ENCODE measurements around the gene PGAM1.
A peak's percentile ranks its signal among the peaks of the same experiment; 100 is the strongest.
"Not testable (repeated sequence)": the region's sequence is repeated elsewhere in the genome, so short reads cannot be mapped to it uniquely, and the experiment has no call there.

PGAM1 gene

DNA sequence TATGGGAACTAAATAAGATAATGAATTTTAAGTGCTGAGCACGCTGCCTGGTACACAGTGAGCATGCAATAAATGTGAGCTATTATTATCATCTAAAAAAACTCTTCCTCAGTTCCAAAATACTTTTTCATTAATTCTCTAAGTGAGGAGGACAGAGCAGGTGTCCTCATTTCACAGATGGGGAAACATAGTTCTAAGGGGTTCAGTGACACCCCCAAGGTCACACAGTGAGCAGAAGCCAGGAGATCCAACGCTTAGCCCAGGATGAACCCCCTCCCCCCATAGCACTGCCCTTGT is 18.1 kb upstream of the PGAM1 start:
- DNase-seq (ENCODE audit: low spot score) = no peak

- DNase-seq (ENCODE audit: low spot score) = no peak
Observed at GRCh38 chr10:97408496-97408992, 17.4 kb upstream of the PGAM1 start.

DNA sequence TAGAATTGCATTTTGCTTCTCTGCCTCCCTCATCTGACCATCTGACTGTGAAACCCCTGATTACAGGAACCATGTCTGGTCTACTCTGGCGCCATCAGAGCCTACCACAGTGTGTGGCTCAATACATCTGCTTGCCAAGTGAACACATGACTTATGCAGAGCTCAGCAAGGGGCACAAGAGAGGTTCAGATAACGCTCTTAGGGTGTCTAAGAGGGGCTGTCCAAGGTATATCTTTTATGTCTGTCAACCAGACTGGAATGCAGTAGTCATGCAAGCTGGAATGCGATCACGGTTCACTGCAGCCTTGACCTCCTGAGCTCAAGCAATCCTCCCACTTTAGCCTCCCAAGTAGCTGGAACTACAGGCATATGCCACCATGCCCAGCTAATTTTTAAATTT is 14.6 kb upstream of the PGAM1 start:
- no peak for DNase-seq (ENCODE audit: low spot score)

DNA sequence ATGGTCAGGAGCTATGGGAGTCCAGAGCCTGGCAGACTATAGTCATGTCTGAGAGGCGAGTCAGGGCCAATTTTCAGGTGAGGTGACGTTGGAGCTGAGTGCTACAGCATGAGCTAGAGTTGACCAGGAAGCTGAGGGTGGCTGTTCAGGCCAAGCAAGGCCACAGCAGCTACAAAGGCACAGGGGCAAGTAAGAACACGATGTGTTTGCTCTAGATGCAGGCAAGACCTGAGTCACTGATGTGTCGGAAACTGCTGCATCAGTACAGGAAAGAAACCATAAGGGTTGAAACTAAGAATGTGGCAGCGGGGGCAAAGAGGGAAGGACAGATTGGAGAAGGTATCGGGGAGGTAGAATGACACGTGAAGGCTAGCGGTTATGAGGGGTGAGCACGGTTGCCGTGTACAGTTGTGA is 13.1 kb upstream of the PGAM1 start:
- no peak for DNase-seq (ENCODE audit: low spot score)

DNA sequence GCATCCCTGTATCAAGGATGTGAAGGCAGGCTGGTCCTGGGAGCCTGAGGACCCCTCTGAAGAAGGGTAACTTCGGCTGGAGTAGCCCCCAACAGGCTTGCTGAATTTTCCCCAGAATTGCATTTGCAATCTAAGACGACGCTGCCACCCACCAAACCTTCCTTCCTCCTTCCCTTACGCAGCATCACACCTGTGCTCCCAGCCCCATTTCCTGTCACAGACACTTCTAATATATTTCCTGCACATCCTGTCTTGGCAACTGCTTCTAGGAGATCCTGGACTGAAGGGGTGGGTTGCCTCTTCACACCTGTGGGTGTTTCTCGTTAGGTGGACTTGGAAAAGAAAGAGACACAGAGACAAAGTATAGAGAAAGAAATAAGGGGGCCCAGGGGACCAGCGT is 9.4 kb upstream of the PGAM1 start:
- no peak for DNase-seq (ENCODE audit: low spot score)

GRCh38 chr10:97423757-97424098 is 2.3 kb upstream of the PGAM1 start:
- DNase-seq (ENCODE audit: low spot score) = not testable (repeated sequence)

DNA sequence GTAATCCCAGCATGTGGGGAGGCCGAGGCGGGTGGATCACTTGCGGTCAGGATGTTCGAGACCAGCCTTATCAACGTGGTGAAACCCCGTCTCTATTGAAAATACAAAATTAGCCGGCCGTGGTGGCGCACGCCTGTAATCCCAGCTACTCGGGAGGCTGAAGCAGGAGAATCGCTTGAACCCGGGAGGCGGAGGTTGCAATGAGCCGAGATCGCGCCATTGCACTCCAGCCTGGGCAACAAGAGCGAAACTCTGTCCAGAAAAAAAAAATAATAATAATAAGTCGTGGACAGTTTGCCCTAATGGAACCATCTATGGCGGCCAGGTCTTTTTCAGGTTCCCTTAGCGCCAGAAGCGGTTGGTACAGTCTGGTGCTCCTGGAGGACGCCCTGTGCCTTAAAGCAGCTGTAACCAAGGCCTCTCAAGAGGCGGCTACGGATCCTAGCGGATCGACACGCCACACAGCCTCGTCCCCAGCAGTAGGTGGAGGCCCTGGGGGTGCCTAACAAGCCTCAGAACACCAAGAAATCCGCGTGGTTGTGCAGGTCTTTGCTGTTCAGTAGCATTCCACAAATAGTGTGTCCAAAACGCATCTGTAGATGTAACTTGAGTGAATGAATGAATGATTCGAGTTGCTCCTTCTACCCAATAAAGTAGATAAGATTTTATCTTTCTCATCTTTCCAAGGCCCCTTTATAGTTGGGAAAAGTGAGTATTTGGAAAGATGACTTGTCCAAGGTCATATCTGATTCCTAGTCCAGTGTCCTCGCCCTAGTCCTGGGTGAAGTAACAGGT is 982 bp downstream of the PGAM1 start:
- DNase-seq (ENCODE audit: low spot score) = no peak

GRCh38 chr10:97427571-97428179 is 1.7 kb downstream of the PGAM1 start:
- no peak for DNase-seq (ENCODE audit: low spot score)

DNA sequence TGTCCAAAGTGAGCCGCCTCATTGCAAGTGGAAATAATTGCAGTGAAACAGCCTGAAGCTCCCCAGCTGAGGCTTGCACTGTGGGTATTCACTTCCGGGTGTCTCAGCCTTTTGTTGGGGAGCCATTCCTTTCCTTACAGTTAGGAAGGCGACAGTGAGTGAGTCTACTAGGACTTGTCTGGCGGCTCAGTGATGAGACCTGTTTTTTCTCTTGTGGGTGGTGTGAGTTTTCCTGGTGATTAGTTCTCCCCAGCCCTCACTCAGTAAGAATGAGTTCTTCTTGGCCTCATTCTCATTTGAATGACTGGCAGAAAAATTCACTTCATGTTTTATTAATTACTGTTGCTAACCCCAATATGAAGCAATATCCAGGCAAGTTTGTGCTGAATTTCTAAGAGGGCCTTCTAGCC is 2.6 kb downstream of the PGAM1 start:
- peak; percentile 38 for DNase-seq (ENCODE audit: low spot score)

DNA sequence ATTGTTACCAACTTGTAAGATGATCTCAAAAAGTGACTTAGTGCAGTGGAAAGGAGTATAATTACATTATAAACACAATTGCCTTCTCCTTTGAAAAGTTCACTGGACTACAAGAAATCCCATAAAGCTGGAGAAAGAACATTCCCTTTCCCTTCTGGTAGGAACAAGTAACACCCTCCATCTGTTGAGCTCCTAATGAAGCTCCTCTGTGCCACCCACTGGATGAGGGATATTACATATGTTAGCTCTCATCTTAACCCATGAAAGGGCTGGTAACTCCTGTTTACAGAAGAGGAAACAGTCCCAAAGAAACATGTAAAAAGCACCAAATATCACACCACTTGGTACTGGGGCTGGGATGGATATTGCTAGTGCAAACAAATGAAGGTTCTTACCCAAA is 8.1 kb downstream of the PGAM1 start:
- DNase-seq (ENCODE audit: low spot score) = no peak

DNA sequence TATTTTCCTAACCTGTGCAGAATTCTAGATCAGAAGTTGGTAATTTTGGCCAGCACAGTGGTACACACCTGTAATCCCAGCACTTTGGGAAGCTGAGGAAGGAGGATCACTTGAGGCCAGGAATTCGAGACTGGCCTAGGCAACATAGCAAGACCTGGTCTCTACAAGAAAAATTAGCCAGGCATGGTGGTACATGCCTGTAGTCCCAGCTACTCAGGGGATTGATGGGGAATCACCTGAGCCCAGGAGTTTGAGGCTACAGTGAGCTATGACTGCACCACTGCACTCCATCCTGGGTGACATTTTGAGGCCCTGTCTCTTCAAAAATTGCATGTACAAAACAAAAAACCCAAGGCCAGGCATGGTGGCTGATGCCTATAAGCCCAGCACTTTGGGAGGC is 8.6 kb downstream of the PGAM1 start:
- DNase-seq (ENCODE audit: low spot score) = no peak

GRCh38 chr10:97435211-97435610 is 9.2 kb downstream of the PGAM1 start:
- no peak for DNase-seq (ENCODE audit: low spot score)

DNA sequence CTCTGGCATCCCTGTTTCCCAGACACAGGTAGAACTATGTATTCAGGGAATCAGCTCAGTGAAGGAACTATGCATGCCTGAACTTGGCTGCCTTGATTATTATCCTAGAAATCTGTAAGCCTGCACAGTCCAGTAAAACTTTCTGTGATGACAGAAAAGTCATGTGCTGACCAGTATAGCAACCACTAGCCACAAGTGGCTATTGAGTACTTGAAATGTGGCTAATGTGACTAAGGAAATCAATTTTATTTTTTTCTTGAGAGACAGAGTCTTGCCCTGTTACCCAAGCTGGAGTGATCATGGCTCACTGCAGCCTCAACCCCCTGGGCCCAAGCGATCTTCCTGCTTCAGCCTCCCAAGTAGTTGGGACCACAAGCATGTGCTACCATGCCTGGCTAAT is 16.3 kb downstream of the PGAM1 start:
- DNase-seq (ENCODE audit: low spot score) = no peak

GRCh38 chr10:97444212-97444611 is 18.2 kb downstream of the PGAM1 start:
- no peak for DNase-seq (ENCODE audit: low spot score)

GRCh38 chr10:97445357-97445721 is 19.3 kb downstream of the PGAM1 start:
- no peak for DNase-seq (ENCODE audit: low spot score)

- DNase-seq (ENCODE audit: low spot score) = peak; percentile 90
Observed at GRCh38 chr10:97445722-97446639, 20.0 kb downstream of the PGAM1 start, which contains the start of the genes EXOSC1 and ZDHHC16. Gene EXOSC1, minus strand, starts transcription at chr10:97446006. Its CDS starts 21 bp downstream, at chr10:97445985. Gene ZDHHC16, plus strand, starts transcription at chr10:97446175. Its CDS starts 5,501 bp downstream, at chr10:97451676.

DNA sequence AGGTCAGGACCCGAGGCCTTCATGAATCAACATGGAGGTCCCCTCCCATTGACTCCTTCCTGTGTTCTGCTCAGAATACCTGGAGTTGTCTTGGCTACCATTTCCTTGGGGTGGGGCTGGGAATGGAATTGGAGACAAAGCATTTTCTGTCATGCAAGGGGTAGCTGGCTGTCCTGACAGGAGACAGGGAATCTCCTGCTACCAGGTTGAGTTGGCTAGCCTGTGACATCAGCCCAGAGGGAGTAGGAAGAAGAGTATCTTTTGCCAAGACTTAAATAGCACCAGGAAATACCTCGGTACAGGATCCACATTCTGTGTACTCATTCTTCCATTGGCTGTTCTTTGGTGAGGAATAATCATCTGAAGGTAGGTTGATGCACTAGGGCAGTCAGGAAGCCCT is 24.8 kb downstream of the PGAM1 start:
- no peak for DNase-seq (ENCODE audit: low spot score)

DNA sequence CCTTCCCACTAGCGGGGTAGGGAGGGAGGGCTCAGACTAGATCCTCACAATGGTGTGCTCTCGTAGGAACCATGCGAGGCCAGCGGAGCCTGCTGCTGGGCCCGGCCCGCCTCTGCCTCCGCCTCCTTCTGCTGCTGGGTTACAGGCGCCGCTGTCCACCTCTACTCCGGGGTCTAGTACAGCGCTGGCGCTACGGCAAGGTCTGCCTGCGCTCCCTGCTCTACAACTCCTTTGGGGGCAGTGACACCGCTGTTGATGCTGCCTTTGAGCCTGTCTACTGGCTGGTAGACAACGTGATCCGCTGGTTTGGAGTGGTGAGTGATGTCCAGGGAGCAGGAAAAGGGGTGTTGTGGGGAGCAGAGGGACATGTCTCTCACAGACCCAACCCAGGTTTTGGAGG is 25.6 kb downstream of the PGAM1 start:
- DNase-seq (ENCODE audit: low spot score) = no peak

- DNase-seq (ENCODE audit: low spot score) = no peak
Observed at GRCh38 chr10:97452352-97452751, 26.4 kb downstream of the PGAM1 start.

- DNase-seq (ENCODE audit: low spot score) = peak; percentile 53
Observed at GRCh38 chr10:97454330-97455036, 28.5 kb downstream of the PGAM1 start.

DNA sequence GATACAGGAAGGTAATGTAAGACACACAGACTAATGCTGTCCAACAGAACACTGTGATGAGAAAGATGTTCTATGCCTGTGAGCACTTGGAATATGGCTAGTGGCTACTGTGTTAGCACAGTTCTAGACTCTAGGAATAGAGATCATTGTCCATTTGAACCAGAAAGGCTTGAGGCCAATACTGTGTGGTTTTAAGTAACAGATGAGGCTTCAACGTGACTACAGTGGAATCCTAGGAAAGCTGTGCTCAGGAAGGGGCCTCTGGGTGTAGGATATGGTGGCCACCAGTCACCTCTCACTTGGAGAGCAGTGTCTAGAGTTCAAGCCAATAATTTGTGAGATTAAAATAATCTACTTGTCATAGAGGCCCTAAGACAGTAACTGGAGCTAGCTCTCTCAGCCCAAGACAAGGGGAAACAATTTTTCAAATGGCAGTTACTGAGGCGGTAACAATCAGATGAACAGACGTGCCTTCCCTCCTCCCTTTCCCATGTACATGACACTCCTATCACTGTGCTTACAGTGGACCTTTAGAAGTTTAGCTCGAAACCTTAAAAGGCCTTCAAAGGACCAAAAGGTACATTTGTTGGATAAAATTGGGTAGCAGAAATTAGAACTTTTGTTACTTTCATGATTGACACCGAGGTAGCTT is 30.2 kb downstream of the PGAM1 start:
- no peak for DNase-seq (ENCODE audit: low spot score)

DNA sequence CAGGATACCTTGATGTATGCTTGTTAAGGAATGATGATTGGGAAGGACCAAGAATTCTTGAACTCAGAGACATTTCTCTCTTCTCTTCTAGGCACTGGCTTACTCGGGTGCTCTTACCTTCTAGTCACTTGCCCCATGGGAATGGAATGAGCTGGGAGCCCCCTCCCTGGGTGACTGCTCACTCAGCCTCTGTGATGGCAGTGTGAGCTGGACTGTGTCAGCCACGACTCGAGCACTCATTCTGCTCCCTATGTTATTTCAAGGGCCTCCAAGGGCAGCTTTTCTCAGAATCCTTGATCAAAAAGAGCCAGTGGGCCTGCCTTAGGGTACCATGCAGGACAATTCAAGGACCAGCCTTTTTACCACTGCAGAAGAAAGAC is 30.7 kb downstream of the PGAM1 start:
- no peak for DNase-seq (ENCODE audit: low spot score)
